ENCODE results near the gene TREML4. TPM values are rescaled to one million over a fixed set of nuclear protein-coding genes. Genes with fewer than 3 reads are reported as not detected.

The TREML4 gene
- total RNA-seq, 2 donors from 2014 or later: not detected

DNA sequence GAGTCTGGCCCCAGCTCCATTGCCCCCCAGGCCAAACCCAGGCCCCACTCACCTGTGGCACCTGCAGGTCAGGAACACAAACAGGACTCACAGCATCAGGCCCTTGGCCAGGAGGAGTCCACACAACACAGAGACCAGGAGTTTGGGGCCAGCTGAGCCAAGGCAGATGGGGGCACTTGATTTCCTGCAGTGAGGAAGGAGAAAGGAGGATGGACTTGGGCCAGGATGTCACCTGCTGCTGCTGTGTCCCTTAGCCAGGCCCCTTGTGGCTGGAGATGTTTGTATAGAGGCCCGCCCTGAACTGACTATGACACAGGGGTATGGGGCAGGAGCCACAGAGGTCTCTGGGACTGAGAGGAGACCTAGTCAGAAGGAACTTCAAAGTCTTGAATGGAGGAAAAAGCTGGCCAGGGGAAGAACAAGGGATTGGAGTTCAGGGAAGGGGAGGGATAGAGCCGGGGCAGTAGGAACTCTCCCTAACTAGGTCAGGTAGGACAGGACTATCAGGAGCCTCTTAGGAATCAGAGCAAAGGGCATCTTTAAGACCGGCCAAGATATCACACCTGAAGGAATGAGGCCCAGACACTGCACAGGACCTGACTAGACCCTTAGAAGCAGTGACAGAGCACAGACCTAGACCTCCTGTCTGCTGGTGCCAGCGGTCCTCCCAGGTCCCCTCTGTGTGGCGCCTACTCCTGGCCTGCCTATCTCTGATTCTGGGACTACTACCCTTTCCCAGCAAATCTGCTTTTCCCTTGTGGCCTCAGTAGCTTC lies 18.4 kb upstream of the TREML4 start:
- H3K4me1 ChIP-seq: no peaks in the 10 kb centered on the region

GRCh38 chr6:41214559-41215238 lies 13.4 kb upstream of the TREML4 start:
- Histone ChIP-seq H3K36me3 (no peaks in the 10 kb centered on the region), H3K4me3 (no peak overlapping the region), H3K27me3 (no peaks in the 10 kb centered on the region), H3K27ac (no peak overlapping the region), H3K9me3 (no peaks in the 10 kb centered on the region), H3K4me1 (no peaks in the 10 kb centered on the region)
- no peak for DNase-seq (ENCODE audit: low spot score)
- TF ChIP-seq, protein P1, sequence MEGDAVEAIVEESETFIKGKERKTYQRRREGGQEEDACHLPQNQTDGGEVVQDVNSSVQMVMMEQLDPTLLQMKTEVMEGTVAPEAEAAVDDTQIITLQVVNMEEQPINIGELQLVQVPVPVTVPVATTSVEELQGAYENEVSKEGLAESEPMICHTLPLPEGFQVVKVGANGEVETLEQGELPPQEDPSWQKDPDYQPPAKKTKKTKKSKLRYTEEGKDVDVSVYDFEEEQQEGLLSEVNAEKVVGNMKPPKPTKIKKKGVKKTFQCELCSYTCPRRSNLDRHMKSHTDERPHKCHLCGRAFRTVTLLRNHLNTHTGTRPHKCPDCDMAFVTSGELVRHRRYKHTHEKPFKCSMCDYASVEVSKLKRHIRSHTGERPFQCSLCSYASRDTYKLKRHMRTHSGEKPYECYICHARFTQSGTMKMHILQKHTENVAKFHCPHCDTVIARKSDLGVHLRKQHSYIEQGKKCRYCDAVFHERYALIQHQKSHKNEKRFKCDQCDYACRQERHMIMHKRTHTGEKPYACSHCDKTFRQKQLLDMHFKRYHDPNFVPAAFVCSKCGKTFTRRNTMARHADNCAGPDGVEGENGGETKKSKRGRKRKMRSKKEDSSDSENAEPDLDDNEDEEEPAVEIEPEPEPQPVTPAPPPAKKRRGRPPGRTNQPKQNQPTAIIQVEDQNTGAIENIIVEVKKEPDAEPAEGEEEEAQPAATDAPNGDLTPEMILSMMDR (IDR thresholded peaks at IDR 0.05): no peak

More for the DNA sequence above, 18.4 kb upstream of the TREML4 start:
- Histone ChIP-seq H3K36me3 (no peaks in the 10 kb centered on the region), H3K4me3 (no peak overlapping the region), H3K27ac (no peak overlapping the region), H3K9me3 (no peaks in the 10 kb centered on the region), H3K27me3 (no peaks in the 10 kb centered on the region)
- peak; percentile 36 for DNase-seq (ENCODE audit: low spot score)
- TF ChIP-seq, protein P1 (IDR thresholded peaks at IDR 0.05): no peak

DNA sequence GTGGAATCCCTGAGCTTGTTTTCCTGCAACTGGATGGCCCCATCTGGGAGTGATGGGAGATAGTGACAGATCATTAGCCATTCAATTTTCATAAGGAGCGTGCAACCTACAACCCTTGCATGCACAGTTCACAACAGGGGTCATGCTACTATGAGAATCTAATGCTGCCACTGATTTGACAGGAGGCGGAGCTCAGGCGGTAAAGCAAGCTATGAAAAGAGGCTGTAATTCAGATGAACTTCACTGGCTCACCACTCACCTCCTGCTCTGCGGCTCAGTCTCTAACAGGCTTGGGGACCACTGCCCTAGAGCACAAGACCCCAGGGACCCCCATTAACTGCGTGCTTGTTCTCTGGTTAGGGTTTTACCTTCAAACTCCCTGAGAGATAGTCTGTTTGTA lies 12.4 kb upstream of the TREML4 start:
- Histone ChIP-seq H3K9me3 (peaks cover 0 to 8% of the 10 kb centered on the region in 2 donors), H3K36me3 (no peaks in the 10 kb centered on the region), H3K27ac (no peak overlapping the region), H3K4me3 (no peak overlapping the region), H3K27me3 (no peaks in the 10 kb centered on the region), H3K4me1 (no peaks in the 10 kb centered on the region)
- DNase-seq (ENCODE audit: low spot score): no peak
- TF ChIP-seq, protein P1 (IDR thresholded peaks at IDR 0.05): no peak

- no peak for DNase-seq (ENCODE audit: low spot score)
- H3K4me3 ChIP-seq: no peak overlapping the region
- TF ChIP-seq, protein P1 (IDR thresholded peaks at IDR 0.05): no peak
- H3K27me3 ChIP-seq: no peaks in the 10 kb centered on the region
- peaks cover 0 to 8% of the 10 kb centered on the region in 2 donors for H3K9me3 ChIP-seq
- H3K36me3 ChIP-seq: no peaks in the 10 kb centered on the region
- H3K27ac ChIP-seq: no peak overlapping the region
- no peaks in the 10 kb centered on the region for H3K4me1 ChIP-seq
These were observed 11.5 kb upstream of the TREML4 start for GRCh38 chr6:41216616-41217015.

GRCh38 chr6:41222045-41222444 lies 6.1 kb upstream of the TREML4 start:
- DNase-seq (ENCODE audit: low spot score): no peak
- no peak overlapping the region for H3K4me3 ChIP-seq
- no peaks in the 10 kb centered on the region for H3K36me3 ChIP-seq
- no peak overlapping the region for H3K27ac ChIP-seq
- no peaks in the 10 kb centered on the region for H3K4me1 ChIP-seq
- TF ChIP-seq, protein P1 (IDR thresholded peaks at IDR 0.05): no peak
- H3K27me3 ChIP-seq: no peaks in the 10 kb centered on the region
- H3K9me3 ChIP-seq: peaks cover 0 to 8% of the 10 kb centered on the region in 2 donors

Measured in right atrium auricular region (tissue), 2 donors.